SK-N-SH treated with all-trans-retinoic acid at 6 μM for 48 hours (cell line): ENCODE results near the gene CSF2RB.

ENCODE experiments used
- ARNTL ChIP-seq: fragments of 450-650 bp; formaldehyde crosslinking; IDR thresholded peaks from 2 replicates; pipeline ENCODE4 v1.5.0; 2020; ENCODE audit warnings: low read depth, mild to moderate bottlenecking, moderate library complexity, borderline replicate concordance
- BACH2 ChIP-seq: fragments of 250-450 bp; sonication (Bioruptor Pico); IDR thresholded peaks from 2 replicates; pipeline ENCODE4 v1.9.0; 2021; ENCODE audit warnings: mild to moderate bottlenecking, borderline replicate concordance
- CSDC2 ChIP-seq: fragments of 250-450 bp; sonication (Bioruptor Pico); IDR thresholded peaks from 2 replicates; pipeline ENCODE4 v1.5.0; 2020; ENCODE audit warnings: mild to moderate bottlenecking, moderate library complexity
- GLIS3 ChIP-seq: fragments of 250-450 bp; sonication (Bioruptor Pico); IDR thresholded peaks from 2 replicates; pipeline ENCODE4 v1.5.0; 2020; ENCODE audit warnings: mild to moderate bottlenecking, moderate library complexity
- OSR1 ChIP-seq: fragments of 250-450 bp; sonication (Bioruptor Pico); IDR thresholded peaks from 2 replicates; pipeline ENCODE4 v1.8.0; 2022; ENCODE audit warnings: moderate library complexity, mild to moderate bottlenecking, inconsistent platforms
- PATZ1 ChIP-seq: fragments of 250-450 bp; sonication (Bioruptor Pico); IDR thresholded peaks from 2 replicates; pipeline ENCODE4 v1.8.0; 2020; ENCODE audit warnings: mild to moderate bottlenecking, moderate library complexity, borderline replicate concordance
- PPARA ChIP-seq: fragments of 250-450 bp; sonication (Bioruptor Pico); IDR thresholded peaks from 2 replicates; pipeline ENCODE4 v1.5.0; 2020; ENCODE audit warnings: mild to moderate bottlenecking, borderline replicate concordance
- RARB ChIP-seq: fragments of 250-450 bp; sonication (Bioruptor Pico); IDR thresholded peaks from 2 replicates; pipeline ENCODE4 v1.8.0; 2021; ENCODE audit warnings: mild to moderate bottlenecking, moderate library complexity
- SNAI2 ChIP-seq: fragments of 250-450 bp; sonication (Bioruptor Pico); IDR thresholded peaks from 2 replicates; pipeline ENCODE4 v1.5.0; 2020; ENCODE audit warnings: mild to moderate bottlenecking, moderate library complexity
- ZC3H10 ChIP-seq: fragments of 250-450 bp; sonication (Bioruptor Pico); IDR thresholded peaks from 2 replicates; pipeline ENCODE4 v1.5.1; 2021; ENCODE audit warnings: mild to moderate bottlenecking, moderate library complexity
- ZFP30 ChIP-seq: fragments of 450-650 bp; formaldehyde crosslinking; IDR thresholded peaks from 2 replicates; pipeline ENCODE4 v1.5.0; 2022; ENCODE audit warnings: mild to moderate bottlenecking, moderate library complexity
- ZNF70 ChIP-seq: fragments of 450-650 bp; formaldehyde crosslinking; IDR thresholded peaks from 2 replicates; pipeline ENCODE4 v1.5.0; 2020; ENCODE audit warnings: mild to moderate bottlenecking, moderate library complexity
- TF ChIP-seq, protein P1 (sequence below): fragments of 250-450 bp; sonication (Bioruptor Pico); IDR thresholded peaks from 2 replicates; pipeline ENCODE4 v1.8.0; 2021; ENCODE audit warnings: low read depth, mild to moderate bottlenecking, moderate library complexity, borderline replicate concordance
- TF ChIP-seq, protein P2 (sequence below): fragments of 250-450 bp; sonication (Bioruptor Pico); IDR thresholded peaks from 2 replicates; pipeline ENCODE4 v1.5.1; 2020; ENCODE audit warnings: low read depth, mild to moderate bottlenecking, moderate library complexity

GRCh38 chr22:36977947-36978660, 64.7 kb downstream of the CSF2RB start:
- TF ChIP-seq OSR1 (CRISPR knock-in tag) (no peak), PATZ1 (CRISPR knock-in tag) (no peak), RARB (no peak), SNAI2 (CRISPR knock-in tag) (no peak), PPARA (CRISPR knock-in tag) (no peak), CSDC2 (CRISPR knock-in tag) (no peak), BACH2 (CRISPR knock-in tag) (no peak), ZNF70 (CRISPR knock-in tag) (no peak), ZFP30 (CRISPR knock-in tag) (no peak), ARNTL (CRISPR knock-in tag) (no peak), ZC3H10 (CRISPR knock-in tag) (no peak), GLIS3 (no peak)
- TF ChIP-seq, protein P1, sequence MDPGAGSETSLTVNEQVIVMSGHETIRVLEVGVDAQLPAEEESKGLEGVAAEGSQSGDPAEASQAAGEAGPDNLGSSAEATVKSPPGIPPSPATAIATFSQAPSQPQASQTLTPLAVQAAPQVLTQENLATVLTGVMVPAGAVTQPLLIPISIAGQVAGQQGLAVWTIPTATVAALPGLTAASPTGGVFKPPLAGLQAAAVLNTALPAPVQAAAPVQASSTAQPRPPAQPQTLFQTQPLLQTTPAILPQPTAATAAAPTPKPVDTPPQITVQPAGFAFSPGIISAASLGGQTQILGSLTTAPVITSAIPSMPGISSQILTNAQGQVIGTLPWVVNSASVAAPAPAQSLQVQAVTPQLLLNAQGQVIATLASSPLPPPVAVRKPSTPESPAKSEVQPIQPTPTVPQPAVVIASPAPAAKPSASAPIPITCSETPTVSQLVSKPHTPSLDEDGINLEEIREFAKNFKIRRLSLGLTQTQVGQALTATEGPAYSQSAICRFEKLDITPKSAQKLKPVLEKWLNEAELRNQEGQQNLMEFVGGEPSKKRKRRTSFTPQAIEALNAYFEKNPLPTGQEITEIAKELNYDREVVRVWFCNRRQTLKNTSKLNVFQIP = no peak
- TF ChIP-seq, protein P2, sequence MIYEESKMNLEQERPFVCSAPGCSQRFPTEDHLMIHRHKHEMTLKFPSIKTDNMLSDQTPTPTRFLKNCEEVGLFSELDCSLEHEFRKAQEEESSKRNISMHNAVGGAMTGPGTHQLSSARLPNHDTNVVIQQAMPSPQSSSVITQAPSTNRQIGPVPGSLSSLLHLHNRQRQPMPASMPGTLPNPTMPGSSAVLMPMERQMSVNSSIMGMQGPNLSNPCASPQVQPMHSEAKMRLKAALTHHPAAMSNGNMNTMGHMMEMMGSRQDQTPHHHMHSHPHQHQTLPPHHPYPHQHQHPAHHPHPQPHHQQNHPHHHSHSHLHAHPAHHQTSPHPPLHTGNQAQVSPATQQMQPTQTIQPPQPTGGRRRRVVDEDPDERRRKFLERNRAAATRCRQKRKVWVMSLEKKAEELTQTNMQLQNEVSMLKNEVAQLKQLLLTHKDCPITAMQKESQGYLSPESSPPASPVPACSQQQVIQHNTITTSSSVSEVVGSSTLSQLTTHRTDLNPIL (CRISPR knock-in tag) = no peak
